HEK293T (cell line): ENCODE data around the gene DAPK1.

Source experiments
- ARNT ChIP-seq: fragments of 450-650 bp; IDR thresholded peaks from 2 replicates; pipeline ENCODE4 v1.6.1; 2017; ENCODE audit warnings: mild to moderate bottlenecking
- BHLHE40 ChIP-seq: fragments of 450-650 bp; IDR thresholded peaks from 2 replicates; pipeline ENCODE4 v1.6.1; 2016; ENCODE audit warnings: mild to moderate bottlenecking, moderate library complexity, borderline replicate concordance
- FOXA1 ChIP-seq: fragments of 450-650 bp; IDR thresholded peaks from 2 replicates; pipeline ENCODE4 v1.6.1; 2016; ENCODE audit warnings: mild to moderate bottlenecking
- FOXM1 ChIP-seq: fragments of 450-650 bp; IDR thresholded peaks from 2 replicates; pipeline ENCODE4 v1.6.1; 2017; ENCODE audit warnings: mild to moderate bottlenecking, borderline replicate concordance
- L3MBTL2 ChIP-seq: fragments of 450-650 bp; conservative IDR thresholded peaks from 2 replicates; pipeline ENCODE4 v1.6.1; 2016; ENCODE audit warnings: mild to moderate bottlenecking
- LEF1 ChIP-seq: fragments of 450-650 bp; IDR thresholded peaks from 2 replicates; pipeline ENCODE4 v1.6.1; 2017; ENCODE audit warnings: mild to moderate bottlenecking, borderline replicate concordance
- SP1 ChIP-seq: fragments of 450-650 bp; IDR thresholded peaks from 2 replicates; pipeline ENCODE4 v1.6.1; 2017
- TARDBP ChIP-seq: fragments of 450-650 bp; IDR thresholded peaks from 2 replicates; pipeline ENCODE4 v1.6.1; 2016

DNA sequence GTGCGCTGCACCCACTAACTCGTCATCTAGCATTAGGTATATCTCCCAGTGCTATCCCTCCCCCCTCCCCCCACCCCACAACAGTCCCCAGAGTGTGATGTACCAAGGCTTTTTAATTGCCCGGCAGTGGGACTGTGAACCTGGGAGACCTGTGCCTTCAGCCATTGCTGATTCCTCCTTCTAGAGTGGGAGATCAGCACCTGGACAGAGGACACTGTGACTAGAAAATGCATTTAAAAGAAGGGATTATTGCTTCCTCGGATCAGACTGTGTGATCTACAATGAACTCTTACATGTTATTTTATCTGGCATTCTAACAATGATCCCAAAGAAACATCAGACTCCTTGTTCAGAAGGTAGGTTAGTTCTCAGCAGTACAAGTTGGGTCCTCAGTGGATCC lies 254.2 kb downstream of the DAPK1 start:
- no peak for TF ChIP-seq LEF1
- TF ChIP-seq FOXM1 = no peak
- no peak for TF ChIP-seq ARNT
- no peak for TF ChIP-seq SP1
- TF ChIP-seq BHLHE40 = no peak
- no peak for TF ChIP-seq L3MBTL2
- no peak for TF ChIP-seq TARDBP
- no peak for TF ChIP-seq FOXA1
